ENCODE data around the gene STAMBPL1.
"Not testable (repeated sequence)": the region's sequence is repeated elsewhere in the genome, so short reads cannot be mapped to it uniquely, and the experiment has no call there.

STAMBPL1 gene

GRCh38 chr10:88858491-88858890 is 21.6 kb upstream of the STAMBPL1 start:
- no peak for DNase-seq

GRCh38 chr10:88861036-88861435 is 19.0 kb upstream of the STAMBPL1 start:
- DNase-seq = no peak

- DNase-seq = no peak
Observed at GRCh38 chr10:88865281-88865876, 14.7 kb upstream of the STAMBPL1 start.

GRCh38 chr10:88866454-88866853 is 13.6 kb upstream of the STAMBPL1 start:
- DNase-seq = no peak

- DNase-seq = no peak
Observed at GRCh38 chr10:88870089-88870488, 10.0 kb upstream of the STAMBPL1 start.

- no peak for DNase-seq
Observed at GRCh38 chr10:88873757-88874156, 6.3 kb upstream of the STAMBPL1 start.

- no peak for DNase-seq
Observed at GRCh38 chr10:88874281-88874680, 5.8 kb upstream of the STAMBPL1 start.

- DNase-seq = no peak
Observed at GRCh38 chr10:88875081-88875480, 5.0 kb upstream of the STAMBPL1 start.

- no peak for DNase-seq
Observed at GRCh38 chr10:88877298-88877697, 2.7 kb upstream of the STAMBPL1 start.

- DNase-seq = peak; percentile 71
Observed at GRCh38 chr10:88880282-88881076, 434 bp downstream of the STAMBPL1 start.

- no peak for DNase-seq
Observed at GRCh38 chr10:88881320-88881719, 1.3 kb downstream of the STAMBPL1 start.

GRCh38 chr10:88881922-88882645 is 2.0 kb downstream of the STAMBPL1 start:
- no peak for DNase-seq

GRCh38 chr10:88882646-88883447 is 2.8 kb downstream of the STAMBPL1 start:
- DNase-seq = not testable (repeated sequence)

GRCh38 chr10:88883448-88883809 is 3.4 kb downstream of the STAMBPL1 start:
- no peak for DNase-seq

- DNase-seq = peak; percentile 23
Observed at GRCh38 chr10:88886557-88886956, 6.5 kb downstream of the STAMBPL1 start.

- DNase-seq = no peak
Observed at GRCh38 chr10:88888810-88889445, 8.9 kb downstream of the STAMBPL1 start.

GRCh38 chr10:88889559-88890337 is 9.7 kb downstream of the STAMBPL1 start:
- no peak for DNase-seq

- DNase-seq = no peak
Observed at GRCh38 chr10:88890681-88891381, 10.8 kb downstream of the STAMBPL1 start.

GRCh38 chr10:88892222-88892967 is 12.3 kb downstream of the STAMBPL1 start:
- no peak for DNase-seq

- no peak for DNase-seq
Observed at GRCh38 chr10:88893611-88894010, 13.6 kb downstream of the STAMBPL1 start.
